HCT116 (cell line): ENCODE data around the gene CRLF1. TPM values are rescaled to one million over a fixed set of nuclear protein-coding genes. Genes with fewer than 3 reads are reported as not detected.

Source experiments
- ATAC-seq: fragments of 200-7000 bp; cut with Tn5 transposase; 2 replicates; pipeline ENCODE4 v1.9.1; 2020; ENCODE audit warnings: mild to moderate bottlenecking, moderate library complexity
- BruUV-seq: library from RNA; stranded (reverse); fragments of 400-500 nt; replicated peaks from 2 replicates; lab custom pipeline; 2021; lab: Mats Ljungman, UMichigan
- CTCF ChIA-PET: fragments of 300-600 bp; sonication (Branson Sonifier 250); formaldehyde crosslinking; loops from one replicate; lab custom pipeline; 2021; ENCODE audit warnings: antibody characterized with exemption; lab: Charles Lee
- POLR2A ChIA-PET: fragments of 300-600, 350-600 bp; sonication (Branson Sonifier 250); formaldehyde crosslinking; loops from one replicate; lab custom pipeline; 2021; ENCODE audit warnings: antibody characterized with exemption; lab: Charles Lee
- RAD21 ChIA-PET, 2 experiments: fragments of 300-600 bp; sonication (Branson Sonifier 250); formaldehyde crosslinking; loops; one replicate each; lab custom pipeline; 2023; ENCODE audit warnings: low total read pairs in 2 of 2; ENCODE audit not compliant: uncharacterized antibody in 2 of 2, unreplicated experiment in 2 of 2, low non-redundant PET in 1 of 2; lab: Charles Lee
- DNase-seq: peaks from one replicate; pipeline ENCODE4 v3.0.0-alpha.2; 2010; ENCODE audit warnings: low read depth, low spot score
- H2AFZ ChIP-seq: fragments of 200-600 bp; shearing (Covaris generic), sonication (generic); 2 replicates; pipeline ENCODE4 v1.6.1; 2017; ENCODE audit warnings: low read depth, mixed run types, mixed read lengths, antibody characterized with exemption, low read length; ENCODE audit not compliant: poor library complexity, severe bottlenecking
- H3K27ac ChIP-seq: 2 replicates; pipeline ENCODE4 v1.5.1; 2012; ENCODE audit warnings: low read depth, low read length
- H3K27me3 ChIP-seq: fragments of 200-600 bp; sonication (generic); 2 replicates; pipeline ENCODE4 v1.6.1; 2016; ENCODE audit warnings: mixed run types, low read length, mixed read lengths; ENCODE audit not compliant: insufficient read depth
- H3K36me3 ChIP-seq, 2 experiments: fragments of 200-500 bp in 1 of 2; fragments of 200-600 bp in 1 of 2; sonication (Bioruptor generic) in 1 of 2; sonication (generic) in 1 of 2; 2 replicates each; pipeline versions ENCODE4 v1.5.1 to v1.6.1; 2014 to 2016; ENCODE audit warnings: low read length in 2 of 2, inconsistent platforms in 1 of 2, mixed read lengths in 1 of 2, mixed run types in 1 of 2; ENCODE audit not compliant: insufficient read depth in 2 of 2, control insufficient read depth in 1 of 2
- H3K4me1 ChIP-seq, 2 experiments: fragments of 200-600 bp in 1 of 2; sonication (generic) in 1 of 2; 2 replicates each; pipeline versions ENCODE4 v1.5.1 to v1.6.1; 2012 to 2017; ENCODE audit warnings: low read length in 2 of 2, inconsistent platforms in 1 of 2, mild to moderate bottlenecking in 1 of 2, mixed read lengths in 1 of 2, mixed run types in 1 of 2, moderate library complexity in 1 of 2; ENCODE audit not compliant: insufficient read depth in 2 of 2, control insufficient read depth in 1 of 2
- H3K4me2 ChIP-seq: fragments of 200-600 bp; sonication (generic); 2 replicates; pipeline ENCODE4 v1.6.1; 2017; ENCODE audit warnings: mixed run types, low read length, mixed read lengths
- H3K4me3 ChIP-seq, 2 experiments: fragments of 200-600 bp in 1 of 2; sonication (generic) in 1 of 2; replicated peaks in 1 of 2; 2 replicates each; pipeline ENCODE4 v1.5.1; 2011 to 2016; ENCODE audit warnings: low read length in 2 of 2, control low read depth in 1 of 2, low read depth in 1 of 2, mild to moderate bottlenecking in 1 of 2, mixed read lengths in 1 of 2, mixed run types in 1 of 2
- H3K79me2 ChIP-seq: fragments of 200-600 bp; sonication (generic); 2 replicates; pipeline ENCODE4 v1.6.1; 2017; ENCODE audit warnings: mild to moderate bottlenecking, mixed run types, low read length, moderate library complexity, mixed read lengths; ENCODE audit not compliant: insufficient read depth
- H3K9ac ChIP-seq: fragments of 200-600 bp; sonication (generic); 2 replicates; pipeline ENCODE4 v1.6.1; 2016; ENCODE audit warnings: low read length, mixed read lengths
- H3K9me2 ChIP-seq: fragments of 200-600 bp; sonication (generic), shearing (Covaris generic); 2 replicates; pipeline ENCODE4 v1.6.1; 2017; ENCODE audit warnings: mixed run types, mild to moderate bottlenecking, moderate library complexity; ENCODE audit not compliant: insufficient read depth
- H3K9me3 ChIP-seq, 2 experiments: fragments of 200-500 bp in 1 of 2; fragments of 200-600 bp in 1 of 2; sonication (Bioruptor generic) in 1 of 2; sonication (generic) in 1 of 2; 2 replicates each; pipeline ENCODE4 v1.6.1; 2014 to 2017; ENCODE audit warnings: low read length in 2 of 2, mixed read lengths in 2 of 2, inconsistent platforms in 1 of 2, low read depth in 1 of 2, mild to moderate bottlenecking in 1 of 2, mixed run types in 1 of 2, moderate library complexity in 1 of 2; ENCODE audit not compliant: control insufficient read depth in 1 of 2, insufficient read depth in 1 of 2
- H4K20me1 ChIP-seq: fragments of 200-600 bp; sonication (generic), shearing (Covaris generic); 2 replicates; pipeline ENCODE4 v1.6.1; 2017; ENCODE audit warnings: mixed run types, mild to moderate bottlenecking, moderate library complexity; ENCODE audit not compliant: insufficient read depth
- ATF3 ChIP-seq: IDR thresholded peaks from 2 replicates; pipeline ENCODE4 v1.6.1; 2012
- EZH2 ChIP-seq: fragments of 200-600 bp; sonication (generic); IDR thresholded peaks from 2 replicates; pipeline ENCODE4 v1.6.1; 2017; ENCODE audit warnings: antibody characterized with exemption, mixed run types
- EZH2phosphoT487 ChIP-seq: fragments of 200-600 bp; IDR thresholded peaks from 2 replicates; pipeline ENCODE4 v1.6.1; 2018; ENCODE audit warnings: antibody characterized with exemption, borderline replicate concordance
- FOSL1 ChIP-seq: IDR thresholded peaks from 2 replicates; pipeline ENCODE4 v1.6.1; 2012; ENCODE audit warnings: low read depth
- JUND ChIP-seq: IDR thresholded peaks from 2 replicates; pipeline ENCODE4 v1.6.1; 2012
- MAX ChIP-seq: IDR thresholded peaks from 2 replicates; pipeline ENCODE4 v1.6.1; 2012
- POLR2A ChIP-seq: IDR thresholded peaks from 2 replicates; pipeline ENCODE4 v1.7.0; 2011; ENCODE audit warnings: borderline replicate concordance; ENCODE audit not compliant: insufficient read depth, insufficient read length; ENCODE audit errors: extremely low read depth
- POLR2AphosphoS5 ChIP-seq: IDR thresholded peaks from 2 replicates; pipeline ENCODE4 v1.6.1; 2011; ENCODE audit warnings: mild to moderate bottlenecking, low read depth, low read length, moderate library complexity
- RAD21 ChIP-seq: IDR thresholded peaks from 2 replicates; pipeline ENCODE4 v1.6.1; 2012; ENCODE audit warnings: low read depth, mild to moderate bottlenecking
- REST ChIP-seq: IDR thresholded peaks from 2 replicates; pipeline ENCODE4 v1.6.1; 2012; ENCODE audit warnings: low read depth
- SIN3A ChIP-seq: IDR thresholded peaks from 2 replicates; pipeline ENCODE4 v1.6.1; 2012; ENCODE audit warnings: low read depth
- SP1 ChIP-seq: IDR thresholded peaks from 2 replicates; pipeline ENCODE4 v1.6.1; 2012; ENCODE audit warnings: low read depth
- YY1 ChIP-seq: IDR thresholded peaks from 2 replicates; pipeline ENCODE4 v1.6.1; 2011; ENCODE audit warnings: low read length, low read depth, moderate library complexity, mild to moderate bottlenecking; ENCODE audit not compliant: insufficient replicate concordance; ENCODE audit errors: extremely low read depth
- ZBTB33 ChIP-seq: IDR thresholded peaks from 2 replicates; pipeline ENCODE4 v1.6.1; 2011; ENCODE audit warnings: mild to moderate bottlenecking, low read length, moderate library complexity; ENCODE audit not compliant: insufficient replicate concordance; ENCODE audit errors: extremely low read depth
- intact Hi-C: fragments of 100-400 bp; cut with micrococcal nuclease; formaldehyde crosslinking; loops from 2 replicates; pipeline ENCODE4 v1.10.0; 2022
- total RNA-seq: library from RNA; stranded (reverse); gene quantifications from one replicate; pipeline ENCODE4 v1.2.1, GENCODE V29; 2021; ENCODE audit not compliant: unreplicated experiment

CRLF1 gene
- total RNA-seq, 1 experiment from 2014 or later, result 43.0 TPM

GRCh38 chr19:18626906-18627305 lies 20.3 kb upstream of the CRLF1 start:
- ATAC-seq, result no peak
- POLR2A ChIA-PET, result no interaction called here
- Histone ChIP-seq H3K27me3 (no peaks in the 10 kb centered on the region), H3K27ac (no peak overlapping the region), H3K9ac (no peak overlapping the region), H3K4me1 (peaks cover 6 to 11% of the 10 kb centered on the region in 2 experiments; a peak in 3 of 4 replicates), H3K9me2 (no peaks in the 10 kb centered on the region), H3K4me3 (no peak overlapping the region), H4K20me1 (no peaks in the 10 kb centered on the region), H3K4me2 (no peak overlapping the region), H2AFZ (no peak overlapping the region), H3K36me3 (no peaks in the 10 kb centered on the region), H3K79me2 (no peaks in the 10 kb centered on the region)
- CTCF ChIA-PET, result no interaction called here
- DNase-seq, result no peak
- BruUV-seq, result no TSS peak
- intact Hi-C loops, result no loop called here
- RAD21 ChIA-PET, result no interaction called here
- TF ChIP-seq SIN3A (no peak), JUND (no peak), EZH2 (no peak), POLR2A (no peak), POLR2AphosphoS5 (no peak), ZBTB33 (no peak), YY1 (no peak), FOSL1 (no peak)
- TF ChIP-seq, all 23 proteins: peak for 0
- no peaks in the 10 kb centered on the region for H3K9me3 ChIP-seq

GRCh38 chr19:18620902-18621301 lies 14.3 kb upstream of the CRLF1 start:
- H3K27ac ChIP-seq, result no peak overlapping the region
- CTCF ChIA-PET, result no interaction called here
- H3K27me3 ChIP-seq, result no peaks in the 10 kb centered on the region
- no peaks in the 10 kb centered on the region for H3K36me3 ChIP-seq
- no peaks in the 10 kb centered on the region for H3K9me3 ChIP-seq
- RAD21 ChIA-PET, result no interaction called here
- intact Hi-C loops, result no loop called here
- H3K4me2 ChIP-seq, result no peak overlapping the region
- peaks cover 6 to 11% of the 10 kb centered on the region in 2 experiments; a peak in 3 of 4 replicates for H3K4me1 ChIP-seq
- no peaks in the 10 kb centered on the region for H4K20me1 ChIP-seq
- DNase-seq, result no peak
- no peaks in the 10 kb centered on the region for H3K79me2 ChIP-seq
- POLR2A ChIA-PET, result no interaction called here
- ATAC-seq, result no peak
- H2AFZ ChIP-seq, result no peak overlapping the region
- no peak overlapping the region for H3K4me3 ChIP-seq
- no peak overlapping the region for H3K9ac ChIP-seq
- H3K9me2 ChIP-seq, result no peaks in the 10 kb centered on the region
- BruUV-seq, result no TSS peak
- TF ChIP-seq EZH2, result no peak
- TF ChIP-seq REST, result no peak
- no peak for TF ChIP-seq SP1
- no peak for TF ChIP-seq MAX
- TF ChIP-seq ZBTB33, result no peak
- TF ChIP-seq RAD21, result no peak
- no peak for TF ChIP-seq EZH2phosphoT487
- TF ChIP-seq ATF3, result no peak
- no peak for TF ChIP-seq POLR2AphosphoS5
